PC-9 (cell line): ENCODE results near the gene ZNF81. TPM values are rescaled to one million over a fixed set of nuclear protein-coding genes. Genes with fewer than 3 reads are reported as not detected.

Experiments
- BruUV-seq: library from RNA; stranded (reverse); fragments of 400-500 nt; replicated peaks from 2 replicates; lab custom pipeline; 2021; lab: Mats Ljungman, UMichigan
- CTCF ChIA-PET: fragments of 300-600 bp; sonication (Branson Sonifier 250); formaldehyde crosslinking; loops from one replicate; lab custom pipeline; 2022; ENCODE audit warnings: antibody characterized with exemption; lab: Charles Lee
- POLR2A ChIA-PET: fragments of 300-600 bp; sonication (Branson Sonifier 250); formaldehyde crosslinking; loops from one replicate; lab custom pipeline; 2022; ENCODE audit warnings: antibody characterized with exemption; ENCODE audit not compliant: unreplicated experiment; lab: Charles Lee
- DNase-seq, 2 experiments: peaks; one replicate each; pipeline versions ENCODE4 v3.0.0 to v3.0.0-alpha.2; 2015 to 2022; ENCODE audit warnings: mixed read lengths in 1 of 2
- H2AFZ ChIP-seq: fragments of 200-600 bp; sonication (generic); 2 replicates; pipeline ENCODE4 v1.8.1; 2017; ENCODE audit warnings: antibody characterized with exemption
- H3F3A ChIP-seq: fragments of 200-600 bp; sonication (generic); 2 replicates; pipeline ENCODE4 v1.8.1; 2017; ENCODE audit warnings: antibody characterized with exemption, mild to moderate bottlenecking, low read depth; ENCODE audit not compliant: insufficient read depth
- H3K27ac ChIP-seq: fragments of 200-600 bp; sonication (generic); 2 replicates; pipeline ENCODE4 v1.6.1; 2016; ENCODE audit warnings: mixed run types
- H3K27me3 ChIP-seq: fragments of 200-600 bp; sonication (generic); 2 replicates; pipeline ENCODE4 v1.6.1; 2016; ENCODE audit warnings: low read depth, mixed run types; ENCODE audit not compliant: insufficient read depth
- H3K36me3 ChIP-seq: fragments of 200-600 bp; sonication (generic); 2 replicates; pipeline ENCODE4 v1.6.1; 2016; ENCODE audit warnings: low read depth, mixed run types
- H3K4me1 ChIP-seq: fragments of 200-600 bp; sonication (generic); replicated peaks from 2 replicates; pipeline ENCODE4 v1.6.1; 2016; ENCODE audit warnings: mixed run types; ENCODE audit not compliant: insufficient read depth
- H3K4me2 ChIP-seq: fragments of 200-600 bp; sonication (generic); 2 replicates; pipeline ENCODE4 v1.6.1; 2017; ENCODE audit warnings: mixed run types
- H3K4me3 ChIP-seq: fragments of 200-600 bp; sonication (generic); 2 replicates; pipeline ENCODE4 v1.6.1; 2016; ENCODE audit warnings: mixed run types
- H3K79me2 ChIP-seq: fragments of 200-600 bp; sonication (generic); 2 replicates; pipeline ENCODE4 v1.6.1; 2017; ENCODE audit warnings: low read depth, mixed run types
- H3K9me2 ChIP-seq: fragments of 200-600 bp; sonication (generic); 2 replicates; pipeline ENCODE4 v1.8.1; 2017; ENCODE audit warnings: mild to moderate bottlenecking; ENCODE audit not compliant: insufficient read depth
- H3K9me3 ChIP-seq: fragments of 200-600 bp; sonication (generic); 2 replicates; pipeline ENCODE4 v1.8.1; 2016; ENCODE audit warnings: low read depth; ENCODE audit not compliant: insufficient read depth
- H4K20me1 ChIP-seq: fragments of 200-600 bp; sonication (generic); 2 replicates; pipeline ENCODE4 v1.8.1; 2017; ENCODE audit not compliant: insufficient read depth
- CTCF ChIP-seq: fragments of 200-600 bp; sonication (generic); conservative IDR thresholded peaks from 2 replicates; pipeline ENCODE4 v1.6.1; 2017; ENCODE audit warnings: mixed run types, antibody characterized with exemption, mild to moderate bottlenecking, moderate library complexity
- EZH2 ChIP-seq: fragments of 200-600 bp; sonication (generic); IDR thresholded peaks from 2 replicates; pipeline ENCODE4 v1.8.0; 2017; ENCODE audit warnings: antibody characterized with exemption, low read depth
- intact Hi-C: fragments of 100-400 bp; cut with micrococcal nuclease; formaldehyde crosslinking; loops from one replicate; pipeline ENCODE4 v1.10.0; 2022; ENCODE audit not compliant: unreplicated experiment
- total RNA-seq: library from RNA; stranded (reverse); gene quantifications from 2 replicates; pipeline ENCODE4 v1.2.3, GENCODE V29; 2021

The ZNF81 gene
- total RNA-seq, 1 experiment from 2014 or later, result 2.0 TPM

GRCh38 chrX:47863187-47863586 is 26.5 kb downstream of the ZNF81 start:
- DNase-seq, result no peak
- H3K79me2 ChIP-seq, result no peaks in the 10 kb centered on the region

GRCh38 chrX:47864300-47864699 is 27.6 kb downstream of the ZNF81 start:
- Histone ChIP-seq H3K4me1 (no peaks in the 10 kb centered on the region), H3K4me2 (no peak overlapping the region), H3F3A (no peaks in the 10 kb centered on the region), H4K20me1 (no peaks in the 10 kb centered on the region), H3K4me3 (no peak overlapping the region), H2AFZ (no peak overlapping the region), H3K9me2 (no peaks in the 10 kb centered on the region), H3K27me3 (no peaks in the 10 kb centered on the region), H3K27ac (no peak overlapping the region), H3K79me2 (no peaks in the 10 kb centered on the region), H3K36me3 (no peaks in the 10 kb centered on the region), H3K9me3 (no peaks in the 10 kb centered on the region)
- POLR2A ChIA-PET, result no interaction called here
- CTCF ChIA-PET, result no interaction called here
- DNase-seq, result no peak
- BruUV-seq, result no TSS peak
- no peak for TF ChIP-seq EZH2
- no peak for TF ChIP-seq CTCF
- intact Hi-C loops, result no loop called here

More at GRCh38 chrX:47863187-47863586, 26.5 kb downstream of the ZNF81 start:
- no peak overlapping the region for H3K4me3 ChIP-seq
- H3F3A ChIP-seq, result no peaks in the 10 kb centered on the region
- H3K9me3 ChIP-seq, result no peaks in the 10 kb centered on the region
- H3K27ac ChIP-seq, result no peak overlapping the region
- ChIA-PET CTCF (no interaction called here), POLR2A (no interaction called here)
- intact Hi-C loops, result no loop called here
- no TSS peak for BruUV-seq
- H3K9me2 ChIP-seq, result no peaks in the 10 kb centered on the region
- no peak overlapping the region for H3K4me2 ChIP-seq
- no peaks in the 10 kb centered on the region for H3K4me1 ChIP-seq
- no peaks in the 10 kb centered on the region for H3K27me3 ChIP-seq
- no peak overlapping the region for H2AFZ ChIP-seq
- no peaks in the 10 kb centered on the region for H3K36me3 ChIP-seq
- no peak for TF ChIP-seq EZH2
- no peak for TF ChIP-seq CTCF
- no peaks in the 10 kb centered on the region for H4K20me1 ChIP-seq

- Histone ChIP-seq H3K4me1 (no peaks in the 10 kb centered on the region), H4K20me1 (no peaks in the 10 kb centered on the region), H3K9me2 (no peaks in the 10 kb centered on the region), H3K36me3 (no peaks in the 10 kb centered on the region), H3F3A (no peaks in the 10 kb centered on the region), H3K27me3 (no peaks in the 10 kb centered on the region), H3K9me3 (no peaks in the 10 kb centered on the region), H3K4me3 (no peak overlapping the region), H3K79me2 (no peaks in the 10 kb centered on the region), H2AFZ (no peak overlapping the region), H3K4me2 (no peak overlapping the region), H3K27ac (no peak overlapping the region)
- no peak for TF ChIP-seq CTCF
- no peak for TF ChIP-seq EZH2
- ChIA-PET CTCF (no interaction called here), POLR2A (no interaction called here)
- DNase-seq, result no peak
- BruUV-seq, result no TSS peak
- intact Hi-C loops, result no loop called here
Observed at GRCh38 chrX:47864785-47865184, 28.1 kb downstream of the ZNF81 start.
